CD4-positive, alpha-beta T cell (primary cell): ENCODE measurements around the gene PDRG1. TPM values are rescaled to one million over a fixed set of nuclear protein-coding genes. Genes with fewer than 3 reads are reported as not detected.
A peak's percentile ranks its signal among the peaks of the same experiment; 100 is the strongest.

Experiments
- ATAC-seq: fragments of 200-7000 bp; cut with Tn5 transposase; one replicate; pipeline ENCODE4 v1.10.0; 2022; ENCODE audit warnings: mild to moderate bottlenecking; ENCODE audit not compliant: poor library complexity
- CTCF ChIA-PET: fragments of 350-600 bp; sonication (Branson Sonifier 250); formaldehyde crosslinking; loops from one replicate; lab custom pipeline; 2021; ENCODE audit warnings: antibody characterized with exemption, inconsistent platforms; lab: Charles Lee
- POLR2A ChIA-PET: fragments of 350-600 bp; sonication (Branson Sonifier 250); formaldehyde crosslinking; loops from one replicate; lab custom pipeline; 2021; ENCODE audit warnings: antibody characterized with exemption, inconsistent platforms; lab: Charles Lee
- DNase-seq, 14 experiments: peaks; one replicate each; pipeline ENCODE4 v3.0.0-alpha.2; 2013 to 2020; ENCODE audit warnings: mixed read lengths in 2 of 14
- H3K27ac ChIP-seq, 2 donors: one replicate each; pipeline versions ENCODE4 v1.5.1 to v1.7.0; 2013; ENCODE audit warnings: low read length in 2 of 2, low read depth in 1 of 2, mild to moderate bottlenecking in 1 of 2
- H3K27me3 ChIP-seq, 2 experiments: 1 replicate in 1 of 2; 2 replicates in 1 of 2; pipeline versions ENCODE4 v1.6.1 to v1.7.0; 2013; ENCODE audit warnings: low read length in 2 of 2, control low read depth in 1 of 2, mild to moderate bottlenecking in 1 of 2, moderate library complexity in 1 of 2; ENCODE audit not compliant: insufficient read depth in 2 of 2, control insufficient read depth in 1 of 2
- H3K36me3 ChIP-seq: one replicate; pipeline ENCODE4 v1.6.1; 2013; ENCODE audit warnings: low read length, control low read depth; ENCODE audit not compliant: insufficient read depth
- H3K4me1 ChIP-seq: one replicate; pipeline ENCODE4 v1.6.1; 2013; ENCODE audit warnings: low read length, control low read depth; ENCODE audit not compliant: insufficient read depth
- H3K4me3 ChIP-seq: one replicate; pipeline ENCODE4 v1.5.1; 2013; ENCODE audit warnings: mild to moderate bottlenecking, low read length, moderate library complexity
- H3K9me3 ChIP-seq, 2 experiments: 1 replicate in 1 of 2; 2 replicates in 1 of 2; pipeline versions ENCODE4 v1.6.1 to v1.7.0; 2013; ENCODE audit warnings: low read length in 2 of 2, mild to moderate bottlenecking in 2 of 2, control low read depth in 1 of 2, moderate library complexity in 1 of 2; ENCODE audit not compliant: control insufficient read depth in 1 of 2, insufficient read depth in 1 of 2
- H3K27ac Mint-ChIP-seq: one replicate; pipeline ENCODE4 v1.8.0; 2020; ENCODE audit warnings: mixed read lengths
- H3K27me3 Mint-ChIP-seq: one replicate; pipeline ENCODE4 v1.8.0; 2021; ENCODE audit warnings: mixed read lengths
- H3K36me3 Mint-ChIP-seq: one replicate; pipeline ENCODE4 v1.8.0; 2021; ENCODE audit warnings: low read depth, mixed read lengths
- H3K4me1 Mint-ChIP-seq: one replicate; pipeline ENCODE4 v1.8.0; 2021; ENCODE audit warnings: low read depth, mixed read lengths
- H3K4me3 Mint-ChIP-seq: one replicate; pipeline ENCODE4 v1.8.0; 2020; ENCODE audit warnings: mild to moderate bottlenecking, mixed read lengths
- H3K9me3 Mint-ChIP-seq: one replicate; pipeline ENCODE4 v1.8.0; 2020; ENCODE audit warnings: mixed read lengths
- intact Hi-C, 2 experiments: fragments of 100-400 bp; cut with DNase I in 1 of 2; cut with micrococcal nuclease in 1 of 2; formaldehyde crosslinking; loops; one replicate each; pipeline versions ENCODE4 v1.15.1 to v1.9.0; 2023 to 2025; cut with DNase I, micrococcal nuclease
- total RNA-seq, 174 experiments: library from RNA in 2 of 174; stranded (reverse) in 2 of 174; gene quantifications; one replicate each; pipeline ENCODE4 v1.2.3 and lab custom pipeline; 2021 to 2026
- TF ChIP-seq, protein P1 (sequence below): fragments of 200-600 bp; IDR thresholded peaks from one replicate; pipeline ENCODE4 v1.8.0; 2022; ENCODE audit warnings: antibody characterized with exemption, mild to moderate bottlenecking

The PDRG1 gene
- total RNA-seq, 2 experiments from 2014 or later = 6.5 to 7.1 TPM

DNA sequence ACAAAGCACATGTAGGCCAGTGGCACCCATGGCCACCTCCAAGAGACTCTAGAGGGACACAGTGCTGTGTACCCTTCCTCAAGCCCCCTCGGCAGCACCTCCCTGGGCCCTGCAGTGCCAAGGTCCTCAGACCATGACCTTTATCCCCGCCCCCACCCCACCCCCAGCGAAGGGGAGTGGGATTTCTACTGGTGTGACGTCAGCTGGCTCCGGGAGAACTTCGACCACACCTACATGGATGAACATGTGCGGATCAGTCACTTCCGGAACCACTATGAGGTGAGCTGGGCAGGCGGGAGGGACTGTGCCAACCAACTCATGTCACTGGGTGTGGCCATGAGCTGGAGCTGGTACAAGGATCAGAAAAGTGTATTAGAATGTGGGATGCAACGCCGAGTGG is 43.4 kb downstream of the PDRG1 start:
- Histone ChIP-seq H3K4me1 (no peaks in the 10 kb centered on the region), H3K27me3 (no peaks in the 10 kb centered on the region), H3K36me3 (no peaks in the 10 kb centered on the region), H3K27ac (no peak overlapping the region), H3K9me3 (no peaks in the 10 kb centered on the region), H3K4me3 (no peak overlapping the region)
- DNase-seq (no peak), ATAC-seq (no peak)
- Mint-ChIP-seq H3K4me1 (no peaks in the 10 kb centered on the region), H3K27ac (no peak overlapping the region), H3K36me3 (no peaks in the 10 kb centered on the region), H3K4me3 (no peak overlapping the region), H3K27me3 (no peaks in the 10 kb centered on the region), H3K9me3 (no peaks in the 10 kb centered on the region)
- CTCF ChIA-PET = no interaction called here
- TF ChIP-seq, protein P1, sequence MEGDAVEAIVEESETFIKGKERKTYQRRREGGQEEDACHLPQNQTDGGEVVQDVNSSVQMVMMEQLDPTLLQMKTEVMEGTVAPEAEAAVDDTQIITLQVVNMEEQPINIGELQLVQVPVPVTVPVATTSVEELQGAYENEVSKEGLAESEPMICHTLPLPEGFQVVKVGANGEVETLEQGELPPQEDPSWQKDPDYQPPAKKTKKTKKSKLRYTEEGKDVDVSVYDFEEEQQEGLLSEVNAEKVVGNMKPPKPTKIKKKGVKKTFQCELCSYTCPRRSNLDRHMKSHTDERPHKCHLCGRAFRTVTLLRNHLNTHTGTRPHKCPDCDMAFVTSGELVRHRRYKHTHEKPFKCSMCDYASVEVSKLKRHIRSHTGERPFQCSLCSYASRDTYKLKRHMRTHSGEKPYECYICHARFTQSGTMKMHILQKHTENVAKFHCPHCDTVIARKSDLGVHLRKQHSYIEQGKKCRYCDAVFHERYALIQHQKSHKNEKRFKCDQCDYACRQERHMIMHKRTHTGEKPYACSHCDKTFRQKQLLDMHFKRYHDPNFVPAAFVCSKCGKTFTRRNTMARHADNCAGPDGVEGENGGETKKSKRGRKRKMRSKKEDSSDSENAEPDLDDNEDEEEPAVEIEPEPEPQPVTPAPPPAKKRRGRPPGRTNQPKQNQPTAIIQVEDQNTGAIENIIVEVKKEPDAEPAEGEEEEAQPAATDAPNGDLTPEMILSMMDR = no peak
- intact Hi-C loops = no loop called here
- POLR2A ChIA-PET = no interaction called here

DNA sequence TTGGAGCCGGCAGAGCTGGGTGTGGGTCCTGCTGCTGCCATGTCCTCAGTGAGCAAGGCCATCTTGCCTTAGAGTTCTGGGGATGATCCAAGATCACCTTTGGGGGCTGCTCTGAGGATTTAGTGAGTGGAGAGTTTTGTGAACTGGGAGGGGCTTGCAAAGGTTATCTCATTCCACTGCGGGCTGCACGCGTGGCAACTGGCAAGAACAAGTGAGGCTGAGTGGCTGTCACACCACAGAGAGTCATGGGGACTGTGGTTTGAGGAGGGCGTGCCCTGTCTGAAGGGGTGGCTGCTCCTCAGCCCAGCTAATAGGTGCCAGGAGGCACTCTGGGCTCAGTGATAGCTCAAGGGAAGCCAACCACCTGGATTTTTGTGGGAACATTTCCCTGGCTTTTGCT is 43.8 kb downstream of the PDRG1 start:
- Histone ChIP-seq H3K4me3 (no peak overlapping the region), H3K4me1 (no peaks in the 10 kb centered on the region), H3K36me3 (no peaks in the 10 kb centered on the region), H3K27ac (no peak overlapping the region), H3K27me3 (no peaks in the 10 kb centered on the region), H3K9me3 (no peaks in the 10 kb centered on the region)
- CTCF ChIA-PET = no interaction called here
- intact Hi-C loops = no loop called here
- peak in 1 of 14 experiments; percentile 1 for DNase-seq
- Mint-ChIP-seq H3K27me3 (no peaks in the 10 kb centered on the region), H3K36me3 (no peaks in the 10 kb centered on the region), H3K4me1 (no peaks in the 10 kb centered on the region), H3K27ac (no peak overlapping the region), H3K4me3 (no peak overlapping the region), H3K9me3 (no peaks in the 10 kb centered on the region)
- ATAC-seq = no peak
- POLR2A ChIA-PET = no interaction called here
- TF ChIP-seq, protein P1 = no peak

DNA sequence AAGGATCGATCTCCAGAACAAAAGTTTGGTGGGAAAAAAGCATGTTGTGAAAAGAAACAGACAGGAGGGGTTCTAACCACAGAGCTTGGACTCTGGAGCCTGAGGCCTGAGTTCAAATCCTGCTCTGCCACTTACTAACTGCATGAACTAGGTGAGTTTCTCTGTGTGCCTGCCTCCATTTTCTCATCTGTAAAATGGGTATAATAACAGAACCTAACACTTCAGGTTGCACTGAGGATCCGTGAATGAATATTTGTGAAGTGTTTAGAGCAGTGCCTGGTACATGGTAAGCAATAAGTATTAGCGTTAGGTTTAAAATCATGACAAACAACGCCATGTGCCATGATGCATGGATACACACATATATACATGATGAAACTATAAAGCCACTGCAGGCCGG is 44.8 kb downstream of the PDRG1 start:
- intact Hi-C loops = no loop called here
- ChIA-PET POLR2A (no interaction called here), CTCF (no interaction called here)

More for the DNA sequence above, 44.8 kb downstream of the PDRG1 start:
- Histone ChIP-seq H3K27ac (no peak overlapping the region), H3K4me3 (no peak overlapping the region), H3K36me3 (no peaks in the 10 kb centered on the region), H3K27me3 (no peaks in the 10 kb centered on the region), H3K4me1 (no peaks in the 10 kb centered on the region), H3K9me3 (no peaks in the 10 kb centered on the region)
- DNase-seq = no peak
- TF ChIP-seq, protein P1 = no peak
- Mint-ChIP-seq H3K4me1 (no peaks in the 10 kb centered on the region), H3K27ac (no peak overlapping the region), H3K27me3 (no peaks in the 10 kb centered on the region), H3K9me3 (no peaks in the 10 kb centered on the region), H3K36me3 (no peaks in the 10 kb centered on the region), H3K4me3 (no peak overlapping the region)
- no peak for ATAC-seq
